Measurements from ENCODE around the gene ZBTB17.

Gene ZBTB17

DNA sequence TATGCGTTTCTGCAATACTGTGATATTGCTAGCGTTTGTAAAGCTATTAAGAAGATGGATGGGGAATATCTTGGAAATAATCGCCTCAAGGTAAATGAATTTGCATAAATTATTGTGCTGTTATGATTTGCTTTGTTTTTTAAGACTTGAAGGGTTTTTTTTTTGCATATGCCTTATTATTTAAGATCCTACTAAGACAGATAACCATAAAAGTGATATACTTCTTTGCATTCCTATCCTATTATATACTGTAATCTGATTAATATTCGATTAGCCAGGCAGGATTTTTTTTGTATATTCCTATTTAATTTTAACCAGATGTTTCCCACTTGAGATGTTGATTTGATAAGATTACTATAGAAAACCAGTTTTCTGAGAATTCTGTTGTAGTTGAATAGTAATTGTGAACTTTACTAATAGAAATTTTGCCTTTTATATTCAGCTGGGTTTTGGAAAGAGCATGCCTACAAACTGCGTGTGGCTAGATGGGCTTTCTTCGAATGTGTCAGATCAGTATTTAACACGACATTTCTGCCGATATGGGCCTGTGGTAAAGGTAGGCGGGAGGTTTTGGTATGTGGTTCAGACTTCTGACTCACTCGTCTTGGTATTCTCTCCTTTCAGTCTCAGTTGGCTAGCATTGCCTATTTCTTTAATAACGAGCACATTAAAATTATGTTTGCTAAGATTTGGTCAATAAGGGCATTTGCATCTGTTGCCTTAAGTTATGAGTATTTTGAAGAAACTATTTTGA lies 56.8 kb downstream of the ZBTB17 start:
- TF ChIP-seq, protein P1, sequence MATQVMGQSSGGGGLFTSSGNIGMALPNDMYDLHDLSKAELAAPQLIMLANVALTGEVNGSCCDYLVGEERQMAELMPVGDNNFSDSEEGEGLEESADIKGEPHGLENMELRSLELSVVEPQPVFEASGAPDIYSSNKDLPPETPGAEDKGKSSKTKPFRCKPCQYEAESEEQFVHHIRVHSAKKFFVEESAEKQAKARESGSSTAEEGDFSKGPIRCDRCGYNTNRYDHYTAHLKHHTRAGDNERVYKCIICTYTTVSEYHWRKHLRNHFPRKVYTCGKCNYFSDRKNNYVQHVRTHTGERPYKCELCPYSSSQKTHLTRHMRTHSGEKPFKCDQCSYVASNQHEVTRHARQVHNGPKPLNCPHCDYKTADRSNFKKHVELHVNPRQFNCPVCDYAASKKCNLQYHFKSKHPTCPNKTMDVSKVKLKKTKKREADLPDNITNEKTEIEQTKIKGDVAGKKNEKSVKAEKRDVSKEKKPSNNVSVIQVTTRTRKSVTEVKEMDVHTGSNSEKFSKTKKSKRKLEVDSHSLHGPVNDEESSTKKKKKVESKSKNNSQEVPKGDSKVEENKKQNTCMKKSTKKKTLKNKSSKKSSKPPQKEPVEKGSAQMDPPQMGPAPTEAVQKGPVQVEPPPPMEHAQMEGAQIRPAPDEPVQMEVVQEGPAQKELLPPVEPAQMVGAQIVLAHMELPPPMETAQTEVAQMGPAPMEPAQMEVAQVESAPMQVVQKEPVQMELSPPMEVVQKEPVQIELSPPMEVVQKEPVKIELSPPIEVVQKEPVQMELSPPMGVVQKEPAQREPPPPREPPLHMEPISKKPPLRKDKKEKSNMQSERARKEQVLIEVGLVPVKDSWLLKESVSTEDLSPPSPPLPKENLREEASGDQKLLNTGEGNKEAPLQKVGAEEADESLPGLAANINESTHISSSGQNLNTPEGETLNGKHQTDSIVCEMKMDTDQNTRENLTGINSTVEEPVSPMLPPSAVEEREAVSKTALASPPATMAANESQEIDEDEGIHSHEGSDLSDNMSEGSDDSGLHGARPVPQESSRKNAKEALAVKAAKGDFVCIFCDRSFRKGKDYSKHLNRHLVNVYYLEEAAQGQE (IDR thresholded peaks at IDR 0.05; ENCODE audit: insufficient read depth in 1 of 2, low read depth in 2 of 2, low read length in 2 of 2), result no peak
- TF ChIP-seq TAF1 (IDR thresholded peaks at IDR 0.05; ENCODE audit: borderline replicate concordance, insufficient read depth, low read length) (no peak), POLR2AphosphoS5 (IDR thresholded peaks at IDR 0.05; ENCODE audit: low read depth, low read length) (no peak), FOXP2 (optimal IDR thresholded peaks at IDR 0.05; ENCODE audit: borderline replicate concordance, extremely low read depth, extremely low read length, insufficient read depth) (no peak), SIN3A (IDR thresholded peaks at IDR 0.05; ENCODE audit: borderline replicate concordance, insufficient read depth, low read length) (no peak)

DNA sequence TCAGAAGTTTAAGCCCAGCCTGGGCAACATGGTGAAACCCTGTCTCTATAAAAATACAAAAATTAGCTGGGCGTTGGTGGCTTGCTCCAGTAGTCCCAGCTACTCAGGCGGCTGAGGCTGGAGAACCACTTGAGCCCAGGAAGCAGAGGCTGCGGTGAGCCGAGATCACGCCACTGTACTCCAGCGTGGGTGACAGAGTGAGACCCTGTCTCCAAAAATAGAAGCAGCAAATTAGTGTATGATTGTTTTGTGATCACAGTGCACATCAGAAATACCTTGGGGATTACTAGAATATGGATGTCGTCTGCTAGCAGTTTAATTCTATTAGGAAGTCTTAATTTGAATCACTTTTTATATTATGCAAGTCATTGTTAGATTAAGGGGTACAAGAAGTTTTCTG lies 59.0 kb downstream of the ZBTB17 start:
- TF ChIP-seq FOXP2 (optimal IDR thresholded peaks at IDR 0.05; ENCODE audit: borderline replicate concordance, extremely low read depth, extremely low read length, insufficient read depth), result no peak
- no peak for TF ChIP-seq TAF1 (IDR thresholded peaks at IDR 0.05; ENCODE audit: borderline replicate concordance, insufficient read depth, low read length)
- no peak for TF ChIP-seq SIN3A (IDR thresholded peaks at IDR 0.05; ENCODE audit: borderline replicate concordance, insufficient read depth, low read length)
- no peak for TF ChIP-seq POLR2AphosphoS5 (IDR thresholded peaks at IDR 0.05; ENCODE audit: low read depth, low read length)
- TF ChIP-seq, protein P1 (IDR thresholded peaks at IDR 0.05; ENCODE audit: insufficient read depth in 1 of 2, low read depth in 2 of 2, low read length in 2 of 2), result no peak

DNA sequence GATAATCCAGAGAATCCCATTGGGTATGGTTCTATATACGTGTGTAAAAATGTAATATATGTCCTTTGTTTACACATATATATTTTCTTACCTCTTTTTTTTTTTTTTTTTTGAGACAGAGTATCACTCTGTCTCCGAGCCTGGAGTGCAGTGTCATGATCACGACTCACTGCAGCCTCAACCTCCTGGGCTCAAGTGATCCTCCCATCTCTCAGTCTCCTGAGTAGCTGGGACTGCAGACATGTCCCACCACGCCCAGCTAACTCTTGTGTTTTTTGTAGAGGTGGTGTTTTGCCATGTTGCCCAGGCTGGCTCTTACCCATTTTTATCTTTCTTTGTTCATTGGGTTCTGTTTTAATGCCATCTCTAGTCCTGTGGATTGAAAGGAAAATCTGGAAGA lies 59.5 kb downstream of the ZBTB17 start:
- TF ChIP-seq, protein P1 (IDR thresholded peaks at IDR 0.05; ENCODE audit: insufficient read depth in 1 of 2, low read depth in 2 of 2, low read length in 2 of 2), result no peak
- TF ChIP-seq POLR2AphosphoS5 (IDR thresholded peaks at IDR 0.05; ENCODE audit: low read depth, low read length), result no peak

DNA sequence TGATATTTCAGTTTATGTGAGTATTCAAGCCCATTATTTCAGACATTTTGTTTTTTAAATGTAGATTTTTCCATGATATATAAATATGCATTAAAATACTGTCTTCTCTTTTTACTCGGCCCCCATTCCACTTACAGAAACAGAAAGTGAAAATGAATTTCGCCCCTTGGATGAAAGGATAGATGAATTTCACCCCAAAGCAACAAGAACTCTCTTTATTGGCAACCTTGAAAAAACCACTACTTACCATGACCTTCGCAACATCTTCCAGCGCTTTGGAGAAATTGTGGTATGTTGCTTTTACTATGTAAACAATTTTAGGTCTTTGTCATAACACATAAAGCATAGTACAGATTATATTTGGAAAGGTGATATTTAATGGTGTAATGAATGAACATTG lies 59.9 kb downstream of the ZBTB17 start:
- no peak for TF ChIP-seq FOXP2 (optimal IDR thresholded peaks at IDR 0.05; ENCODE audit: borderline replicate concordance, extremely low read depth, extremely low read length, insufficient read depth)
- TF ChIP-seq SIN3A (IDR thresholded peaks at IDR 0.05; ENCODE audit: borderline replicate concordance, insufficient read depth, low read length), result no peak
- no peak for TF ChIP-seq POLR2AphosphoS5 (IDR thresholded peaks at IDR 0.05; ENCODE audit: low read depth, low read length)
- no peak for TF ChIP-seq TAF1 (IDR thresholded peaks at IDR 0.05; ENCODE audit: borderline replicate concordance, insufficient read depth, low read length)
- TF ChIP-seq, protein P1 (IDR thresholded peaks at IDR 0.05; ENCODE audit: insufficient read depth in 1 of 2, low read depth in 2 of 2, low read length in 2 of 2), result no peak

DNA sequence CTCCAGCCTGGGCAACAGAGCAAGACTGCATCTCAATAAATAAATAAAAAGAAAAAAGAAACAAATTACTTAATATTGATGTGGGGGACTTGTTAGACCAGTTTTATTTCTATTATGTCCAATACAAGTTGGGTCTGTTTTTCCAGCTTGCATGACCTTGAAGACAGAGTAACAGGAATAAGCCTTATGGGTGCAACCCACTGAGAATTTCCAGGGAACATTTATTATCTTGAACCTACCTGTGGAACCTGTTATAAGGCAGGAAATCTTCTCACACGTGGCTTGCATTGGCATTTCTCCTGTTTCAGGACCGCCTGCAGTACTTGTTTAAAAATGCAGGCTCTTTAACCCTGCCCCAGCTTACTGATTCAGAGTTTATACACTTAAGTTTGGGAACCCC lies 64.0 kb downstream of the ZBTB17 start:
- TF ChIP-seq, protein P1 (IDR thresholded peaks at IDR 0.05; ENCODE audit: insufficient read depth in 1 of 2, low read depth in 2 of 2, low read length in 2 of 2), result no peak
- TF ChIP-seq SIN3A (IDR thresholded peaks at IDR 0.05; ENCODE audit: borderline replicate concordance, insufficient read depth, low read length) (no peak), FOXP2 (optimal IDR thresholded peaks at IDR 0.05; ENCODE audit: borderline replicate concordance, extremely low read depth, extremely low read length, insufficient read depth) (no peak), POLR2AphosphoS5 (IDR thresholded peaks at IDR 0.05; ENCODE audit: low read depth, low read length) (no peak)

Measured in PFSK-1 (cell line).